H1 (cell line): ENCODE data around the gene KXD1. TPM values are rescaled to one million over a fixed set of nuclear protein-coding genes. Genes with fewer than 3 reads are reported as not detected.

Experiments used
- CTCF ChIA-PET: fragments of 300-600 bp; sonication (Branson Sonifier 250); formaldehyde crosslinking; loops from one replicate; lab custom pipeline; 2021; ENCODE audit not compliant: partially characterized antibody; lab: Charles Lee
- POLR2A ChIA-PET: fragments of 300-600 bp; sonication (Branson Sonifier 250); formaldehyde crosslinking; loops from one replicate; lab custom pipeline; 2021; ENCODE audit warnings: inconsistent platforms; ENCODE audit not compliant: partially characterized antibody; lab: Charles Lee
- DNase-seq, 2 experiments: peaks; one replicate each; pipeline versions ENCODE4 v3.0.0 to v3.0.0-alpha.2; 2010 to 2022; ENCODE audit warnings: low spot score in 2 of 2, low read depth in 1 of 2, mixed read lengths in 1 of 2
- FAIRE-seq: peaks from 2 replicates; lab custom pipeline; 2011; peaks lifted over from hg19 to GRCh38; lab: Jason Lieb, UNC
- H2AFZ ChIP-seq: 2 replicates; pipeline ENCODE4 v1.8.1; 2012; ENCODE audit warnings: low read length, inconsistent platforms
- H2AK5ac ChIP-seq: 2 replicates; pipeline ENCODE4 v1.6.1; 2013; ENCODE audit warnings: low read depth, low read length
- H2BK120ac ChIP-seq: replicated peaks from 2 replicates; pipeline ENCODE3; 2013; ENCODE audit warnings: low read depth, low read length, inconsistent platforms
- H2BK12ac ChIP-seq: 2 replicates; pipeline ENCODE4 v1.6.1; 2013; ENCODE audit warnings: low read depth, low read length
- H2BK15ac ChIP-seq: 2 replicates; pipeline ENCODE4 v1.6.1; 2013; ENCODE audit warnings: low read length
- H2BK20ac ChIP-seq: 2 replicates; pipeline ENCODE4 v1.6.1; 2013; ENCODE audit warnings: low read length
- H2BK5ac ChIP-seq: 2 replicates; pipeline ENCODE4 v1.6.1; 2013; ENCODE audit warnings: low read depth, low read length
- H3K14ac ChIP-seq: 2 replicates; pipeline ENCODE4 v1.6.1; 2013; ENCODE audit warnings: inconsistent platforms; ENCODE audit not compliant: insufficient read length
- H3K18ac ChIP-seq: 2 replicates; pipeline ENCODE4 v1.6.1; 2013; ENCODE audit warnings: low read length; ENCODE audit errors: extremely low read depth
- H3K23ac ChIP-seq: 2 replicates; pipeline ENCODE4 v1.6.1; 2013; ENCODE audit warnings: inconsistent platforms; ENCODE audit not compliant: insufficient read length
- H3K23me2 ChIP-seq: 2 replicates; pipeline ENCODE4 v1.6.1; 2013; ENCODE audit warnings: low read depth, low read length
- H3K27ac ChIP-seq: 2 replicates; pipeline ENCODE4 v1.6.1; 2011; ENCODE audit warnings: low read depth, low read length, inconsistent platforms
- H3K27me3 ChIP-seq, 4 experiments: replicated peaks in 1 of 4; 1 replicate in 1 of 4; 2 replicates in 3 of 4; pipeline versions ENCODE4 v1.6.1 to v1.8.1; 2011 to 2013; ENCODE audit warnings: low read length in 3 of 4, mild to moderate bottlenecking in 3 of 4, inconsistent platforms in 2 of 4, mixed read lengths in 2 of 4, moderate library complexity in 1 of 4; ENCODE audit not compliant: control insufficient read depth in 3 of 4, insufficient read depth in 3 of 4; ENCODE audit errors: extremely low read depth in 1 of 4
- H3K36me3 ChIP-seq, 4 experiments: 2 replicates each; pipeline versions ENCODE4 v1.6.1 to v1.8.1; 2011 to 2013; ENCODE audit warnings: mild to moderate bottlenecking in 4 of 4, low read length in 3 of 4, moderate library complexity in 2 of 4, control low read depth in 1 of 4, inconsistent platforms in 1 of 4; ENCODE audit not compliant: insufficient read depth in 4 of 4, control insufficient read depth in 2 of 4
- H3K4ac ChIP-seq: replicated peaks from 2 replicates; pipeline ENCODE3; 2013; ENCODE audit warnings: low read length, low read depth, mixed read lengths, inconsistent platforms; ENCODE audit not compliant: insufficient read length
- H3K4me1 ChIP-seq, 4 experiments: replicated peaks in 1 of 4; 1 replicate in 1 of 4; 2 replicates in 3 of 4; pipeline versions ENCODE4 v1.6.1 to v1.8.1; 2011 to 2013; ENCODE audit warnings: low read length in 3 of 4, inconsistent platforms in 2 of 4, mixed read lengths in 1 of 4; ENCODE audit not compliant: insufficient read depth in 4 of 4, control insufficient read depth in 3 of 4
- H3K4me2 ChIP-seq, 2 experiments: 2 replicates each; pipeline versions ENCODE4 v1.6.1 to v1.8.1; 2011 to 2013; ENCODE audit warnings: low read depth in 2 of 2, low read length in 2 of 2, control low read depth in 1 of 2, inconsistent platforms in 1 of 2, mild to moderate bottlenecking in 1 of 2; ENCODE audit not compliant: insufficient read depth in 1 of 2
- H3K4me3 ChIP-seq, 4 experiments: fragments of 200-600, 300-600 bp in 1 of 4; sonication (generic), shearing (Covaris generic), sonication (Bioruptor Twin) in 1 of 4; 2 replicates each; pipeline versions ENCODE4 v1.5.1 to v1.8.1; 2011 to 2016; ENCODE audit warnings: low read length in 4 of 4, low read depth in 3 of 4, control low read depth in 2 of 4, inconsistent platforms in 2 of 4, mild to moderate bottlenecking in 2 of 4, mixed read lengths in 1 of 4, moderate library complexity in 1 of 4; ENCODE audit not compliant: insufficient read depth in 2 of 4; ENCODE audit errors: extremely low read depth in 1 of 4
- H3K56ac ChIP-seq: replicated peaks from 2 replicates; pipeline ENCODE3; 2013; ENCODE audit warnings: low read depth, mild to moderate bottlenecking, mixed read lengths, low read length, inconsistent platforms; ENCODE audit not compliant: insufficient read length
- H3K79me1 ChIP-seq: 2 replicates; pipeline ENCODE4 v1.6.1; 2013; ENCODE audit warnings: low read depth, low read length, control low read depth
- H3K79me2 ChIP-seq, 2 experiments: 2 replicates each; pipeline versions ENCODE4 v1.6.1 to v1.8.1; 2012 to 2013; ENCODE audit warnings: low read length in 2 of 2, mild to moderate bottlenecking in 2 of 2, inconsistent platforms in 1 of 2; ENCODE audit not compliant: insufficient read depth in 2 of 2, control insufficient read depth in 1 of 2
- H3K9ac ChIP-seq, 4 experiments: replicated peaks in 1 of 4; 1 replicate in 1 of 4; 2 replicates in 3 of 4; pipeline versions ENCODE4 v1.6.1 to v1.8.1; 2011 to 2013; ENCODE audit warnings: low read depth in 3 of 4, low read length in 3 of 4, control low read depth in 2 of 4, mild to moderate bottlenecking in 2 of 4, moderate library complexity in 2 of 4, inconsistent platforms in 1 of 4; ENCODE audit errors: extremely low read depth in 1 of 4
- H3K9me3 ChIP-seq, 2 experiments: 2 replicates each; pipeline versions ENCODE4 v1.6.1 to v1.8.1; 2012 to 2013; ENCODE audit warnings: mild to moderate bottlenecking in 2 of 2, moderate library complexity in 2 of 2, control low read depth in 1 of 2, inconsistent platforms in 1 of 2, low read depth in 1 of 2, low read length in 1 of 2, mixed read lengths in 1 of 2; ENCODE audit not compliant: insufficient read depth in 2 of 2
- H4K20me1 ChIP-seq, 2 experiments: replicated peaks in 1 of 2; 2 replicates each; pipeline versions ENCODE3 to v1.8.1; 2011 to 2013; ENCODE audit warnings: inconsistent platforms in 2 of 2, low read length in 2 of 2, mild to moderate bottlenecking in 1 of 2; ENCODE audit not compliant: insufficient read depth in 2 of 2, control insufficient read depth in 1 of 2
- H4K5ac ChIP-seq: 2 replicates; pipeline ENCODE4 v1.6.1; 2013; ENCODE audit warnings: low read length, low read depth, mixed read lengths, inconsistent platforms; ENCODE audit not compliant: insufficient read length
- H4K8ac ChIP-seq: 2 replicates; pipeline ENCODE4 v1.8.0; 2013; ENCODE audit warnings: mild to moderate bottlenecking, moderate library complexity, low read length, inconsistent platforms; ENCODE audit not compliant: insufficient read depth; ENCODE audit errors: extremely low read depth
- H4K91ac ChIP-seq: replicated peaks from 2 replicates; pipeline ENCODE3; 2013; ENCODE audit warnings: low read length, mixed read lengths, inconsistent platforms; ENCODE audit not compliant: insufficient read length
- ASH2L ChIP-seq: fragments of 200-600, 300-600 bp; sonication (generic); IDR thresholded peaks from one replicate; pipeline ENCODE4 v1.7.1; 2017; ENCODE audit warnings: low read length
- ATF3 ChIP-seq: IDR thresholded peaks from 2 replicates; pipeline ENCODE4 v1.6.1; 2011; ENCODE audit warnings: low read depth, mild to moderate bottlenecking, low read length; ENCODE audit not compliant: insufficient read depth
- BACH1 ChIP-seq: IDR thresholded peaks from 2 replicates; pipeline ENCODE4 v1.6.1; 2012; ENCODE audit warnings: low read length, improper control_type of control experiment
- EP300 ChIP-seq, 2 experiments: IDR thresholded peaks; 1 replicate in 1 of 2; 2 replicates in 1 of 2; pipeline ENCODE4 v1.6.1; 2011 to 2012; ENCODE audit warnings: low read depth in 2 of 2, low read length in 2 of 2, mild to moderate bottlenecking in 2 of 2, borderline replicate concordance in 1 of 2, inconsistent platforms in 1 of 2, moderate library complexity in 1 of 2
- KDM5A ChIP-seq: fragments of 200-600 bp; IDR thresholded peaks from 2 replicates; pipeline ENCODE4 v1.7.1; 2012; ENCODE audit warnings: mild to moderate bottlenecking, low read length, inconsistent platforms, mixed read lengths
- NANOG ChIP-seq: IDR thresholded peaks from 2 replicates; pipeline ENCODE4 v1.6.1; 2011; ENCODE audit warnings: low read length, low read depth, mild to moderate bottlenecking, inconsistent platforms; ENCODE audit not compliant: insufficient read depth, poor library complexity, severe bottlenecking
- RBBP5 ChIP-seq: IDR thresholded peaks from 2 replicates; pipeline ENCODE4 v1.7.1; 2012; ENCODE audit warnings: low read depth, mild to moderate bottlenecking, inconsistent platforms, low read length, moderate library complexity, borderline replicate concordance
- SIN3A ChIP-seq, 2 experiments: IDR thresholded peaks in 1 of 2; conservative IDR thresholded peaks in 1 of 2; 2 replicates each; pipeline ENCODE4 v1.6.1; 2011 to 2012; ENCODE audit warnings: low read length in 2 of 2, improper control_type of control experiment in 1 of 2, low read depth in 1 of 2, mild to moderate bottlenecking in 1 of 2
- WGBS, 2 experiments: shearing (Covaris generic) in 1 of 2; methylation state at CpG; one replicate each; pipeline versions ENCODE4 v1.1.6 to v1.1.7; 2013 to 2015; ENCODE audit warnings: low lambda C conversion rate in 2 of 2, mixed read lengths in 2 of 2, inconsistent platforms in 1 of 2, low coverage in 1 of 2, missing lambda C conversion rate in 1 of 2; ENCODE audit not compliant: insufficient replicate concordance in 2 of 2, insufficient coverage in 1 of 2, insufficient read length in 1 of 2; ENCODE audit errors: extremely low coverage in 1 of 2, missing lambda C conversion rate in 1 of 2; 5-methylcytosine and 5-hydroxymethylcytosine counted together
- polyA plus RNA-seq, 7 experiments: library from polyadenylated mRNA; depleted of rRNA in 3 of 7; stranded (reverse) in 5 of 7; unstranded in 2 of 7; fragments of >200 nt in 5 of 7; fragments of 200-250 nt in 2 of 7; gene quantifications; 1 replicate in 5 of 7; 2 replicates in 1 of 7; 4 replicates in 1 of 7; pipeline versions ENCODE4 v1.2.1 to v1.2.3, GENCODE V29; 2011 to 2013; ENCODE audit warnings: missing spikeins in 2 of 7, mixed read lengths in 2 of 7
- total RNA-seq: library from RNA; stranded (reverse); fragmentation: NEBNext Ultra II Directional; extraction: Animal tissue kit (Norgen Biotek cat#: 25700); gene quantifications from 2 replicates; pipeline ENCODE4 v1.2.1, GENCODE V29; 2021

KXD1 gene
- total and polyA plus RNA-seq, 2 of the 8 experiments (the other 6 are each of a cell fraction or from before 2014, with no cell fraction given): 115 to 267 TPM

- WGBS, 2 experiments: 88% methylated on average over 6 of the region's 6 CpGs; no CpG with 5 or more reads in 1 of the 2 experiments
- CTCF ChIA-PET: interaction anchor here (0.6 to 2.1 kb wide), 10 partner anchors 13 to 624 kb away, joined by 3 to 8 read pairs (median 4); partner anchors contain the start of gene REX1BD
- H3K9ac ChIP-seq: no peak overlapping the region
- H3K79me2 ChIP-seq: no peaks in the 10 kb centered on the region
- no peak overlapping the region for H4K8ac ChIP-seq
- H3K4me1 ChIP-seq: no peaks in the 10 kb centered on the region
- no peak for FAIRE-seq
- H3K9me3 ChIP-seq: no peaks in the 10 kb centered on the region
- no peaks in the 10 kb centered on the region for H3K36me3 ChIP-seq
- no peak overlapping the region for H2AK5ac ChIP-seq
- TF ChIP-seq NANOG: no peak
- no peak for TF ChIP-seq ASH2L
- no peak for TF ChIP-seq ATF3
- TF ChIP-seq EP300 (IDR thresholded peaks at IDR 0.05; ENCODE audit: borderline replicate concordance in 1 of 2, low read depth in 2 of 2, low read length in 2 of 2): no peak
- TF ChIP-seq RBBP5: no peak
- TF ChIP-seq BACH1: no peak
- TF ChIP-seq SIN3A (conservative IDR thresholded peaks at IDR 0.05 in 1 of 2, IDR thresholded peaks at IDR 0.05 in 1 of 2; ENCODE audit: low read depth in 1 of 2, low read length in 2 of 2): no peak
- TF ChIP-seq KDM5A: no peak
- no peaks in the 10 kb centered on the region for H4K20me1 ChIP-seq
- H3K23me2 ChIP-seq: no peaks in the 10 kb centered on the region
- H3K4me3 ChIP-seq: no peak overlapping the region
- no peak overlapping the region for H2BK20ac ChIP-seq
- H3K27ac ChIP-seq: no peak overlapping the region
- no peaks in the 10 kb centered on the region for H3K79me1 ChIP-seq
- H2BK12ac ChIP-seq: no peak overlapping the region
- H3K27me3 ChIP-seq: no peaks in the 10 kb centered on the region
- H3K18ac ChIP-seq: no peak overlapping the region
- H4K91ac ChIP-seq: no peak overlapping the region
- no peak overlapping the region for H3K14ac ChIP-seq
- H2AFZ ChIP-seq: no peak overlapping the region
- H2BK15ac ChIP-seq: no peak overlapping the region
- H3K4ac ChIP-seq: no peak overlapping the region
- no peak overlapping the region for H3K23ac ChIP-seq
- H2BK5ac ChIP-seq: no peak overlapping the region
- H4K5ac ChIP-seq: no peak overlapping the region
- H3K56ac ChIP-seq: no peak overlapping the region
- POLR2A ChIA-PET: interaction anchor here (0.9 kb wide), 1 partner anchor 14 kb away, joined by 3 read pairs; no protein-coding TSS in a partner anchor
- no peak overlapping the region for H2BK120ac ChIP-seq
- DNase-seq: no peak
- no peak overlapping the region for H3K4me2 ChIP-seq
Measured at GRCh38 chr19:18551631-18552030, 6.0 kb upstream of the KXD1 start.
